Stomach (tissue), 9 donors: ENCODE data around the gene BCAS3. TPM values are rescaled to one million over a fixed set of nuclear protein-coding genes. Genes with fewer than 3 reads are reported as not detected.

Experiments used
- DNase-seq, 2 donors: peaks; one replicate each; pipeline versions ENCODE4 v3.0.0 to v3.0.0-alpha.2; 2013 to 2019
- H3K27ac ChIP-seq, 5 donors: fragments of 200-600 bp in 4 of 5; sonication (generic) in 4 of 5; one replicate each; pipeline ENCODE4 v1.5.1; 2013 to 2019; ENCODE audit warnings: mild to moderate bottlenecking in 1 of 5, moderate library complexity in 1 of 5
- H3K27me3 ChIP-seq, 3 donors: fragments of 200-600 bp; sonication (generic); one replicate each; pipeline ENCODE4 v1.5.1; 2017 to 2019; ENCODE audit warnings: mixed run types in 1 of 3
- H3K36me3 ChIP-seq, 4 donors: fragments of 200-600 bp; sonication (generic); 1 replicate in 3 of 4; 2 replicates in 1 of 4; pipeline ENCODE4 v1.5.1; 2016 to 2019
- H3K4me1 ChIP-seq, 4 donors: fragments of 200-600 bp; sonication (generic); one replicate each; pipeline ENCODE4 v1.5.1; 2016 to 2019
- H3K4me3 ChIP-seq, 4 donors: fragments of 200-600 bp; sonication (generic) in 3 of 4; one replicate each; pipeline ENCODE4 v1.5.1; 2016 to 2019; ENCODE audit warnings: mild to moderate bottlenecking in 1 of 4
- H3K9me3 ChIP-seq, 4 donors: fragments of 200-600 bp; sonication (generic); one replicate each; pipeline ENCODE4 v1.5.1; 2016 to 2019
- EP300 ChIP-seq: sonication (generic); formaldehyde crosslinking; IDR thresholded peaks from one replicate; pipeline ENCODE4 v1.6.1; 2017; ENCODE audit warnings: antibody characterized with exemption
- POLR2A ChIP-seq, 4 donors: fragments of 450-650 bp; IDR thresholded peaks; one replicate each; pipeline ENCODE4 v1.6.1; 2016; ENCODE audit warnings: antibody characterized with exemption in 4 of 4, control low read depth in 2 of 4, mild to moderate bottlenecking in 1 of 4, moderate library complexity in 1 of 4
- POLR2AphosphoS5 ChIP-seq, 3 donors: sonication (generic); formaldehyde crosslinking; IDR thresholded peaks; one replicate each; pipeline ENCODE4 v1.6.1; 2016; ENCODE audit warnings: antibody characterized with exemption in 3 of 3
- WGBS, 5 donors: extraction: QIAGEN DNeasy Blood & Tissue Kit in 3 of 5; methylation state at CpG; one replicate each; pipeline versions ENCODE4 v1.1.5 to v1.1.7; 2013 to 2018; 5-methylcytosine and 5-hydroxymethylcytosine counted together
- intact Hi-C: fragments of 100-400 bp; cut with DNase I; formaldehyde crosslinking; loops from one replicate; pipeline ENCODE4 v1.15.1; 2023; ENCODE audit warnings: low total_unique reads
- polyA plus RNA-seq, 3 donors: library from polyadenylated mRNA; stranded (reverse); fragments of 200-250 nt; gene quantifications; one replicate each; pipeline ENCODE4 v1.2.3, GENCODE V29; 2013
- total RNA-seq, 5 donors: library from RNA; depleted of rRNA; stranded (reverse); fragments of >200 nt; gene quantifications; one replicate each; pipeline versions ENCODE4 v1.1.0 to v1.2.3, GENCODE V29; 2014 to 2016
- TF ChIP-seq, protein P1 (sequence below), 7 experiments: fragments of 450-650 bp in 4 of 7; fragments of 200-600 bp in 3 of 7; sonication (generic) in 3 of 7; IDR thresholded peaks; one replicate each; pipeline ENCODE4 v1.5.1; 2016 to 2019; ENCODE audit warnings: antibody characterized with exemption in 7 of 7, control low read depth in 2 of 7, mild to moderate bottlenecking in 1 of 7
- donor health status: healthy with polysubstance abuse.
- donor health status: Bipolar disorder and iron deficiency.
- donor health status: healthy.

BCAS3 gene
- total and polyA plus RNA-seq, 8 donors = 4.9 to 150 (median 25.3) TPM

GRCh38 chr17:60741031-60741430, 63.4 kb downstream of the BCAS3 start:
- Histone ChIP-seq H3K27me3 (no peaks in the 10 kb centered on the region), H3K9me3 (no peaks in the 10 kb centered on the region), H3K4me3 (no peak overlapping the region), H3K36me3 (no peaks in the 10 kb centered on the region), H3K4me1 (peaks cover 0 to 20% (median 10%) of the 10 kb centered on the region in 4 donors), H3K27ac (no peak overlapping the region)
- 90 to 98% (median 94%) methylated on average over 4 of the region's 4 CpGs for WGBS, 5 donors
- intact Hi-C loops = no loop called here
- TF ChIP-seq POLR2AphosphoS5 (IDR thresholded peaks at IDR 0.05) (no peak), EP300 (no peak), POLR2A (IDR thresholded peaks at IDR 0.05) (no peak)
- TF ChIP-seq, protein P1, sequence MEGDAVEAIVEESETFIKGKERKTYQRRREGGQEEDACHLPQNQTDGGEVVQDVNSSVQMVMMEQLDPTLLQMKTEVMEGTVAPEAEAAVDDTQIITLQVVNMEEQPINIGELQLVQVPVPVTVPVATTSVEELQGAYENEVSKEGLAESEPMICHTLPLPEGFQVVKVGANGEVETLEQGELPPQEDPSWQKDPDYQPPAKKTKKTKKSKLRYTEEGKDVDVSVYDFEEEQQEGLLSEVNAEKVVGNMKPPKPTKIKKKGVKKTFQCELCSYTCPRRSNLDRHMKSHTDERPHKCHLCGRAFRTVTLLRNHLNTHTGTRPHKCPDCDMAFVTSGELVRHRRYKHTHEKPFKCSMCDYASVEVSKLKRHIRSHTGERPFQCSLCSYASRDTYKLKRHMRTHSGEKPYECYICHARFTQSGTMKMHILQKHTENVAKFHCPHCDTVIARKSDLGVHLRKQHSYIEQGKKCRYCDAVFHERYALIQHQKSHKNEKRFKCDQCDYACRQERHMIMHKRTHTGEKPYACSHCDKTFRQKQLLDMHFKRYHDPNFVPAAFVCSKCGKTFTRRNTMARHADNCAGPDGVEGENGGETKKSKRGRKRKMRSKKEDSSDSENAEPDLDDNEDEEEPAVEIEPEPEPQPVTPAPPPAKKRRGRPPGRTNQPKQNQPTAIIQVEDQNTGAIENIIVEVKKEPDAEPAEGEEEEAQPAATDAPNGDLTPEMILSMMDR (IDR thresholded peaks at IDR 0.05) = no peak
- no peak for DNase-seq

GRCh38 chr17:60743282-60743681, 65.6 kb downstream of the BCAS3 start:
- 70 to 88% (median 83%) methylated on average over 1 of the region's 1 CpG for WGBS, 5 donors

GRCh38 chr17:60743799-60744198, 66.1 kb downstream of the BCAS3 start:
- no peaks in the 10 kb centered on the region for H3K27me3 ChIP-seq
- peak in 1 of 2 donors; percentile 73 for DNase-seq
- peaks cover 0 to 17% (median 10%) of the 10 kb centered on the region in 4 donors for H3K4me1 ChIP-seq
- WGBS, 5 donors = 15 to 36% (median 20%) methylated on average over 5 of the region's 5 CpGs
- no peaks in the 10 kb centered on the region for H3K9me3 ChIP-seq
- no peaks in the 10 kb centered on the region for H3K36me3 ChIP-seq
- TF ChIP-seq POLR2A (IDR thresholded peaks at IDR 0.05) (no peak), POLR2AphosphoS5 (IDR thresholded peaks at IDR 0.05) (peak in 2 of 3 donors; percentile 12 to 13)
- peak overlapping the region in 2 of 4 donors; percentile 9 to 12 for H3K4me3 ChIP-seq
- intact Hi-C loops = no loop called here
- peak overlapping the region in 4 of 5 donors; percentile 20 to 69 (median 62) for H3K27ac ChIP-seq

More at GRCh38 chr17:60743282-60743681, 65.6 kb downstream of the BCAS3 start:
- H3K9me3 ChIP-seq = no peaks in the 10 kb centered on the region
- no peaks in the 10 kb centered on the region for H3K36me3 ChIP-seq
- peak overlapping the region in 3 of 5 donors; percentile 59 to 69 (median 64) for H3K27ac ChIP-seq
- TF ChIP-seq POLR2A (IDR thresholded peaks at IDR 0.05) = no peak
- TF ChIP-seq, protein P1 (IDR thresholded peaks at IDR 0.05) = no peak
- TF ChIP-seq EP300 = no peak
- no peak for TF ChIP-seq POLR2AphosphoS5 (IDR thresholded peaks at IDR 0.05)
- H3K4me3 ChIP-seq = peak overlapping the region in 2 of 4 donors; percentile 9 to 12
- H3K27me3 ChIP-seq = no peaks in the 10 kb centered on the region
- intact Hi-C loops = no loop called here
- H3K4me1 ChIP-seq = peaks cover 0 to 17% (median 10%) of the 10 kb centered on the region in 4 donors
- DNase-seq = no peak

- no peaks in the 10 kb centered on the region for H3K9me3 ChIP-seq
- peaks cover 0 to 17% (median 10%) of the 10 kb centered on the region in 4 donors for H3K4me1 ChIP-seq
- WGBS, 5 donors = 20 to 29% (median 28%) methylated on average over 3 of the region's 3 CpGs
- intact Hi-C loops = no loop called here
- no peak for DNase-seq
- TF ChIP-seq POLR2AphosphoS5 (IDR thresholded peaks at IDR 0.05) = no peak
- no peak for TF ChIP-seq POLR2A (IDR thresholded peaks at IDR 0.05)
- TF ChIP-seq EP300 = no peak
- peak overlapping the region in 4 of 5 donors; percentile 20 to 69 (median 62) for H3K27ac ChIP-seq
- H3K4me3 ChIP-seq = peak overlapping the region in 1 of 4 donors; percentile 9
- H3K36me3 ChIP-seq = no peaks in the 10 kb centered on the region
- H3K27me3 ChIP-seq = no peaks in the 10 kb centered on the region
These were observed 66.8 kb downstream of the BCAS3 start for GRCh38 chr17:60744355-60744966.

GRCh38 chr17:60745544-60745943, 67.9 kb downstream of the BCAS3 start:
- TF ChIP-seq, protein P1 (IDR thresholded peaks at IDR 0.05) = no peak
- no peak for TF ChIP-seq POLR2A (IDR thresholded peaks at IDR 0.05)
- TF ChIP-seq EP300 = no peak
- TF ChIP-seq POLR2AphosphoS5 (IDR thresholded peaks at IDR 0.05) = no peak
- intact Hi-C loops = no loop called here
- Histone ChIP-seq H3K4me1 (peaks cover 0 to 17% (median 10%) of the 10 kb centered on the region in 4 donors), H3K27me3 (no peaks in the 10 kb centered on the region), H3K27ac (no peak overlapping the region), H3K9me3 (no peaks in the 10 kb centered on the region), H3K4me3 (no peak overlapping the region), H3K36me3 (peaks cover 0 to 2% (median 0%) of the 10 kb centered on the region in 4 donors)
- DNase-seq = peak in 1 of 2 donors; percentile 19
- WGBS, 5 donors = 33 to 59% (median 40%) methylated on average over 2 of the region's 2 CpGs
